ENCODE measurements around the gene CIDEC. TPM values are rescaled to one million over a fixed set of nuclear protein-coding genes. Genes with fewer than 3 reads are reported as not detected.

The CIDEC gene
- total RNA-seq, 1 experiment from 2014 or later = not detected

DNA sequence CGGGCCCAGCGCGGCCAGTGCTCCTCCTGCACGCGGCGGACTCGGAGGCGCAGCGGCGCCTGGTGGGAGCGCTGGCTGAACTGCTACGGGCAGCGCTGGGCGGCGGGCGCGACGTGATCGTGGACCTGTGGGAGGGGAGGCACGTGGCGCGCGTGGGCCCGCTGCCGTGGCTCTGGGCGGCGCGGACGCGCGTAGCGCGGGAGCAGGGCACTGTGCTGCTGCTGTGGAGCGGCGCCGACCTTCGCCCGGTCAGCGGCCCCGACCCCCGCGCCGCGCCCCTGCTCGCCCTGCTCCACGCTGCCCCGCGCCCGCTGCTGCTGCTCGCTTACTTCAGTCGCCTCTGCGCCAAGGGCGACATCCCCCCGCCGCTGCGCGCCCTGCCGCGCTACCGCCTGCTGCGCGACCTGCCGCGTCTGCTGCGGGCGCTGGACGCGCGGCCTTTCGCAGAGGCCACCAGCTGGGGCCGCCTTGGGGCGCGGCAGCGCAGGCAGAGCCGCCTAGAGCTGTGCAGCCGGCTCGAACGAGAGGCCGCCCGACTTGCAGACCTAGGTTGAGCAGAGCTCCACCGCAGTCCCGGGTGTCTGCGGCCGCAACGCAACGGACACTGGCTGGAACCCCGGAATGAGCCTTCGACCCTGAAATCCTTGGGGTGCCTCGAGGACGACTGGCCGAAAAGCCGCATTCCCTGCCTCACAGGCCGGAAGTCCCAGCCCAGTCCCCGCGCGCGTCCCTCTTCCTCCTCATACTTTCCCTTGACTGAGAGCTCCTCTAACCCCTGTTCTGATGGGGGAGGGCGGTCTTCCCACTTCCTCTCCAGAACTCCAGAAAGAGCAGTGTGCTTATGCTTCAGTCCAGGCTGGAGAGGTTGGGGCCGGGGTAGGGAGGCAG, 35.4 kb upstream of the CIDEC start:
- Histone ChIP-seq H3K27ac (ENCODE audit: low read length) (peak overlapping the region; percentile 85), H3K36me3 (ENCODE audit: control insufficient read depth, insufficient read depth, low read length) (no peaks in the 10 kb centered on the region), H3K9me3 (ENCODE audit: control insufficient read depth, insufficient read depth, low read depth, low read length) (no peaks in the 10 kb centered on the region), H3K4me3 (ENCODE audit: low read depth in 2 of 2, low read length in 2 of 2) (peak overlapping the region; percentile 43 to 50), H3K4me1 (ENCODE audit: control insufficient read depth, insufficient read depth, low read length) (peaks cover 25% of the 10 kb centered on the region), H3K27me3 (ENCODE audit: control insufficient read depth, insufficient read depth, low read length) (no peaks in the 10 kb centered on the region)
- ChIA-PET POLR2A (no interaction called here), CTCF (interaction anchor here (0.6 kb wide), 2 partner anchors 15 to 32 kb away, joined by 5 to 11 read pairs; no protein-coding TSS in a partner anchor)
- BruUV-seq (replicated peaks) = no TSS peak
- no peak for TF ChIP-seq TCF7L2 (IDR thresholded peaks at IDR 0.05; ENCODE audit: low read depth, low read length)
- TF ChIP-seq POLR2AphosphoS5 (IDR thresholded peaks at IDR 0.05; ENCODE audit: low read depth, low read length) = no peak
- TF ChIP-seq, protein P1, sequence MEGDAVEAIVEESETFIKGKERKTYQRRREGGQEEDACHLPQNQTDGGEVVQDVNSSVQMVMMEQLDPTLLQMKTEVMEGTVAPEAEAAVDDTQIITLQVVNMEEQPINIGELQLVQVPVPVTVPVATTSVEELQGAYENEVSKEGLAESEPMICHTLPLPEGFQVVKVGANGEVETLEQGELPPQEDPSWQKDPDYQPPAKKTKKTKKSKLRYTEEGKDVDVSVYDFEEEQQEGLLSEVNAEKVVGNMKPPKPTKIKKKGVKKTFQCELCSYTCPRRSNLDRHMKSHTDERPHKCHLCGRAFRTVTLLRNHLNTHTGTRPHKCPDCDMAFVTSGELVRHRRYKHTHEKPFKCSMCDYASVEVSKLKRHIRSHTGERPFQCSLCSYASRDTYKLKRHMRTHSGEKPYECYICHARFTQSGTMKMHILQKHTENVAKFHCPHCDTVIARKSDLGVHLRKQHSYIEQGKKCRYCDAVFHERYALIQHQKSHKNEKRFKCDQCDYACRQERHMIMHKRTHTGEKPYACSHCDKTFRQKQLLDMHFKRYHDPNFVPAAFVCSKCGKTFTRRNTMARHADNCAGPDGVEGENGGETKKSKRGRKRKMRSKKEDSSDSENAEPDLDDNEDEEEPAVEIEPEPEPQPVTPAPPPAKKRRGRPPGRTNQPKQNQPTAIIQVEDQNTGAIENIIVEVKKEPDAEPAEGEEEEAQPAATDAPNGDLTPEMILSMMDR (IDR thresholded peaks at IDR 0.05) = no peak; the same call in 1 of the 2 replicates
- no peak for TF ChIP-seq SIN3A (IDR thresholded peaks at IDR 0.05; ENCODE audit: borderline replicate concordance, insufficient read depth, low read depth, low read length)
- TF ChIP-seq, protein P2, sequence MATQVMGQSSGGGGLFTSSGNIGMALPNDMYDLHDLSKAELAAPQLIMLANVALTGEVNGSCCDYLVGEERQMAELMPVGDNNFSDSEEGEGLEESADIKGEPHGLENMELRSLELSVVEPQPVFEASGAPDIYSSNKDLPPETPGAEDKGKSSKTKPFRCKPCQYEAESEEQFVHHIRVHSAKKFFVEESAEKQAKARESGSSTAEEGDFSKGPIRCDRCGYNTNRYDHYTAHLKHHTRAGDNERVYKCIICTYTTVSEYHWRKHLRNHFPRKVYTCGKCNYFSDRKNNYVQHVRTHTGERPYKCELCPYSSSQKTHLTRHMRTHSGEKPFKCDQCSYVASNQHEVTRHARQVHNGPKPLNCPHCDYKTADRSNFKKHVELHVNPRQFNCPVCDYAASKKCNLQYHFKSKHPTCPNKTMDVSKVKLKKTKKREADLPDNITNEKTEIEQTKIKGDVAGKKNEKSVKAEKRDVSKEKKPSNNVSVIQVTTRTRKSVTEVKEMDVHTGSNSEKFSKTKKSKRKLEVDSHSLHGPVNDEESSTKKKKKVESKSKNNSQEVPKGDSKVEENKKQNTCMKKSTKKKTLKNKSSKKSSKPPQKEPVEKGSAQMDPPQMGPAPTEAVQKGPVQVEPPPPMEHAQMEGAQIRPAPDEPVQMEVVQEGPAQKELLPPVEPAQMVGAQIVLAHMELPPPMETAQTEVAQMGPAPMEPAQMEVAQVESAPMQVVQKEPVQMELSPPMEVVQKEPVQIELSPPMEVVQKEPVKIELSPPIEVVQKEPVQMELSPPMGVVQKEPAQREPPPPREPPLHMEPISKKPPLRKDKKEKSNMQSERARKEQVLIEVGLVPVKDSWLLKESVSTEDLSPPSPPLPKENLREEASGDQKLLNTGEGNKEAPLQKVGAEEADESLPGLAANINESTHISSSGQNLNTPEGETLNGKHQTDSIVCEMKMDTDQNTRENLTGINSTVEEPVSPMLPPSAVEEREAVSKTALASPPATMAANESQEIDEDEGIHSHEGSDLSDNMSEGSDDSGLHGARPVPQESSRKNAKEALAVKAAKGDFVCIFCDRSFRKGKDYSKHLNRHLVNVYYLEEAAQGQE (IDR thresholded peaks at IDR 0.05; ENCODE audit: insufficient read depth in 1 of 2, low read depth in 2 of 2, low read length in 1 of 2) = no peak
- in situ Hi-C loops (cut with HindIII; ENCODE audit: low pct_unique_long_range_greater_than_20kb, low sequenced_read_pairs) = no loop called here
- intact Hi-C loops (cut with micrococcal nuclease; ENCODE audit: unreplicated experiment) = no loop called here
- DNase-seq (ENCODE audit: low read depth, low spot score) (no peak), ATAC-seq (peak; percentile 74)

DNA sequence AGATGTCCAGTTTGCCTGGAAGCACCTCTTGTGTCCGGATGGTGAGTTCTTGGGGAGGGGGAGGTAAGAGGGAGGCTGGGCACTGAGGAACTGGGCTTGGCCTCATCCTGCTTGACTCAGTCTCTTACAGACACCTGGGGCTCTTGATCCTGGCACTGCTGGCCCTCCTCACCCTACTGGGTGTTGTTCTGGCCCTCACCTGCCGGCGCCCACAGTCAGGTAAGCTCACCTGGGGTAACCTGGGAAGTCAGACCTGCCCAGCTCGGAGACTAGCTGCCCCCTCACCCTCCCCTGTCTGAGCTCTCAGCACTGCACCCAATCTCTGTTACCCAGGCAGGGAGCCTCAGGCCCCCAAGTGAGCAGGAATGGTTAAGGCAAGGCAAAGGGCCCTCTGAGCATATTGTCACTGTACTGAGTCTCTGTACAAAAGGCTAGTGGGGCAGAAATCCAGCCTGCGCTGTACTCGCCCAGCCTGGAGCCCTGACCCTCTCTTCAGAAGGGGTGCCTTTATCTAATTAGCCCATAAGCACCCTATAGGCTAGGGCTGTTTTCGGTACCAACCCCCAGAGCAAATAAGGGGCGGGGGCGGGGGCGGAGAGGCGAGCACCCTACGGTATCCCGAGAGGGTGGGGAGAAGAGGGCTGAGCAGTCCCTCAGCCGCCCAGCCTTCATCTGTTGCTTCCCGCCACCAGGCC, 34.7 kb upstream of the CIDEC start:
- ATAC-seq (peak; percentile 20; the same call in 1 of the 2 replicates), DNase-seq (ENCODE audit: low read depth, low spot score) (no peak)
- intact Hi-C loops (cut with micrococcal nuclease; ENCODE audit: unreplicated experiment) = no loop called here
- no TSS peak for BruUV-seq (replicated peaks)
- in situ Hi-C loops (cut with HindIII; ENCODE audit: low pct_unique_long_range_greater_than_20kb, low sequenced_read_pairs) = no loop called here
- H3K9me3 ChIP-seq (ENCODE audit: control insufficient read depth, insufficient read depth, low read depth, low read length) = no peaks in the 10 kb centered on the region
- H3K27ac ChIP-seq (ENCODE audit: low read length) = peak overlapping the region; percentile 54; the same call in 1 of the 2 replicates
- ChIA-PET POLR2A (interaction anchor here (0.6 kb wide), 1 partner anchor 24 kb away, joined by 7 read pairs; no protein-coding TSS in a partner anchor), CTCF (no interaction called here)
- no peaks in the 10 kb centered on the region for H3K27me3 ChIP-seq (ENCODE audit: control insufficient read depth, insufficient read depth, low read length)
- H3K36me3 ChIP-seq (ENCODE audit: control insufficient read depth, insufficient read depth, low read length) = no peaks in the 10 kb centered on the region
- peak overlapping the region; percentile 43 to 50 for H3K4me3 ChIP-seq (ENCODE audit: low read depth in 2 of 2, low read length in 2 of 2)
- no peak for TF ChIP-seq POLR2AphosphoS5 (IDR thresholded peaks at IDR 0.05; ENCODE audit: low read depth, low read length)
- TF ChIP-seq, protein P1 (IDR thresholded peaks at IDR 0.05) = no peak
- no peak for TF ChIP-seq TCF7L2 (IDR thresholded peaks at IDR 0.05; ENCODE audit: low read depth, low read length)
- TF ChIP-seq SIN3A (IDR thresholded peaks at IDR 0.05; ENCODE audit: borderline replicate concordance, insufficient read depth, low read depth, low read length) = no peak
- TF ChIP-seq, protein P2 (IDR thresholded peaks at IDR 0.05; ENCODE audit: insufficient read depth in 1 of 2, low read depth in 2 of 2, low read length in 1 of 2) = no peak
- H3K4me1 ChIP-seq (ENCODE audit: control insufficient read depth, insufficient read depth, low read length) = peaks cover 25% of the 10 kb centered on the region
